ENCODE data around the gene RNF220. TPM values are rescaled to one million over a fixed set of nuclear protein-coding genes. Genes with fewer than 3 reads are reported as not detected.

Gene RNF220
- total and polyA plus RNA-seq, 2 donors (not counting 3 experiments of a cell fraction or from before 2014, with no cell fraction given) = 62.7 to 66.6 TPM

DNA sequence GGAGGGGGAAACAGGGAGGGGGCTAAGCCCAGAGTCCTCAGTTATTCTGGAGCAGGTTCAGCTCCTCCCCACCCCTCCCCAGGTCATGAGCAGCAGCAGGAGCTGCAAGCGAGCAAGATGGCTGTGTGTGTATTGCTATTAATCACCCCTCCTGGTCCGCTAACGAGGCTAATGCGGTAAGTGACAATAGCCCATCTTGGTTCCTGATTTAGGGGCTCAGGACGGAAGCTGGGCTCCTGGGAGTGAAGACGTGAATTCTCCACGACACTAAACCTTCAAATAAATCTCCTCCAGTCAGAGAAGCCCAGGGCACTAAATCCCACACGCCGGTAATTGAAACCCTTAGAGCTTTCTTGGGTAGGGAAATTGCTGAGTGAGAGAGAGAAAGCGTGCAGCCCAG lies 193.1 kb downstream of the RNF220 start:
- FAIRE-seq = no peak
- Histone ChIP-seq H3K79me2 (ENCODE audit: control insufficient read depth, insufficient read depth, low read length) (no peaks in the 10 kb centered on the region), H3K9me1 (replicated peaks; ENCODE audit: control insufficient read depth, extremely low read depth, insufficient read depth, low read length) (no peaks in the 10 kb centered on the region), H3K27ac (ENCODE audit: insufficient read depth, low read depth, low read length) (no peak overlapping the region), H4K20me1 (replicated peaks; ENCODE audit: control insufficient read depth, extremely low read depth, insufficient read depth, low read length) (no peaks in the 10 kb centered on the region), H3K27me3 (ENCODE audit: control insufficient read depth in 2 of 2, insufficient read depth in 2 of 2, low read length in 2 of 2) (peaks cover 8 to 15% of the 10 kb centered on the region in 2 experiments), H3K9ac (replicated peaks; ENCODE audit: extremely low read depth, insufficient read depth, low read length) (no peak overlapping the region), H3K36me3 (ENCODE audit: control insufficient read depth in 2 of 2, extremely low read depth in 1 of 2, insufficient read depth in 2 of 2, low read length in 2 of 2) (no peaks in the 10 kb centered on the region), H3K9me3 (replicated peaks; ENCODE audit: control insufficient read depth, insufficient read depth, low read length) (no peaks in the 10 kb centered on the region), H3K4me2 (ENCODE audit: insufficient read depth, low read length) (no peak overlapping the region), H3K4me1 (ENCODE audit: control insufficient read depth, extremely low read depth, insufficient read depth, low read length) (no peaks in the 10 kb centered on the region), H2AFZ (ENCODE audit: low read depth, low read length) (no peak overlapping the region), H3K4me3 (replicated peaks in 1 of 3; ENCODE audit: insufficient read depth in 1 of 3, low read depth in 1 of 3, low read length in 3 of 3) (no peak overlapping the region)
- BruUV-seq (replicated peaks) = no TSS peak
- no peak for TF ChIP-seq FOS (IDR thresholded peaks at IDR 0.05; ENCODE audit: borderline replicate concordance, insufficient read depth, low read length)
- no peak for TF ChIP-seq CTCF (IDR thresholded peaks at IDR 0.05; ENCODE audit: extremely low read depth in 1 of 2, insufficient read depth in 1 of 2, low read depth in 1 of 2, low read length in 2 of 2)
- TF ChIP-seq, protein P1, sequence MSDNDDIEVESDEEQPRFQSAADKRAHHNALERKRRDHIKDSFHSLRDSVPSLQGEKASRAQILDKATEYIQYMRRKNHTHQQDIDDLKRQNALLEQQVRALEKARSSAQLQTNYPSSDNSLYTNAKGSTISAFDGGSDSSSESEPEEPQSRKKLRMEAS (IDR thresholded peaks at IDR 0.05; ENCODE audit: insufficient read depth, insufficient read length) = no peak
- POLR2A ChIA-PET = no interaction called here
- CTCF ChIA-PET = interaction anchor here (1.2 to 15.0 kb wide), 3 partner anchors 18 to 219 kb away, joined by 3 to 398 read pairs (median 3); no protein-coding TSS in a partner anchor
- dilution Hi-C loops (cut with MboI; ENCODE audit: extremely low pct_ligation_motif_present, low sequenced_read_pairs) (no loop called here), intact Hi-C loops (cut with micrococcal nuclease) (loop anchor here (5.0 kb wide), 1 partner anchor 591 kb away; no protein-coding TSS in a partner anchor)
- DNase-seq (ENCODE audit: low read depth, low spot score) = no peak
